CD4-positive, alpha-beta T cell treated with Interferon gamma for 1 hour (primary cell): ENCODE measurements around the gene PSMB3.
"Not testable (repeated sequence)": the region's sequence is repeated elsewhere in the genome, so short reads cannot be mapped to it uniquely, and the experiment has no call there.

Experiments used
- DNase-seq: peaks from one replicate; pipeline ENCODE4 v3.0.0-alpha.2; 2020

The PSMB3 gene

DNA sequence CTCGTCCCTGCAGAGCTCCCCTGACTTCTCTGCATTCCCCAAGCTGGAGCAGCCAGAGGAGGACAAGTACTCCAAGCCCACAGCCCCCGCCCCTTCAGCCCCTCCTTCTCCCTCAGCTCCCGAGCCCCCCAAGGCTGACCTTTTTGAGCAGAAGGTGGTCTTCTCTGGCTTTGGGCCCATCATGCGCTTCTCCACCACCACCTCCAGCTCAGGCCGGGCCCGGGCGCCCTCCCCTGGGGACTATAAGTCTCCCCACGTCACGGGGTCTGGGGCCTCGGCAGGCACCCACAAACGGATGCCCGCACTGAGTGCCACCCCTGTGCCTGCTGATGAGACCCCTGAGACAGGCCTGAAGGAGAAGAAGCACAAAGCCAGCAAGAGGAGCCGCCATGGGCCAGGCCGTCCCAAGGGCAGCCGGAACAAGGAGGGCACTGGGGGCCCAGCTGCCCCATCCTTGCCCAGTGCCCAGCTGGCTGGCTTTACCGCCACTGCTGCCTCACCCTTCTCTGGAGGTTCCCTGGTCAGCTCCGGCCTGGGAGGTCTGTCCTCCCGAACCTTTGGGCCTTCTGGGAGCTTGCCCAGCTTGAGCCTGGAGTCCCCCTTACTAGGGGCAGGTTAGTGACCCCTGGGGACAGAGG is 36.1 kb upstream of the PSMB3 start:
- DNase-seq: no peak

DNA sequence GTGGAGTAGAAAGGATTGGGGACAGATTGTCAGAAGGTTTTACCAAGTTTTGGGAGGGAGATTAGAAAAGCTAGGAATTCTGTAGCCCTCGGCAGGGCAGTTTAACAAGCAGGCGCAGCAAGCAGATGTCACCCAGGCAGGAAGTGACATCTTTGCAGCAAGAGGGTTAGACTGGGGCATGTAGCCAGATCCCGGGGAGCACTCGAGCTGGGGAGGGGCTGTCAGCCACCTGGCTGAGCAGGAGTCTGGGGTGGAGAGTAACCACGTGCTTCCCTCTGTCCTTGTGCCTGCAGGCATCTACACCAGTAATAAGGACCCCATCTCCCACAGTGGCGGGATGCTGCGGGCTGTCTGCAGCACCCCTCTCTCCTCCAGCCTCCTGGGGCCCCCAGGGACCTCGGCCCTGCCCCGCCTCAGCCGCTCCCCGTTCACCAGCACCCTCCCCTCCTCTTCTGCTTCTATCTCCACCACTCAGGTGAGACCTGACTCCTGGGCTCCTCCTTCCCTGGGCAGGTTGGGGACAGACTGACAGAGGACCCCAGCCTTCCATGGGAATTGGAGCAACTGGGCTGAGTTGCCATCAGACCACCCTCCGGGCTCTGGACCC is 35.3 kb upstream of the PSMB3 start:
- DNase-seq: no peak

DNA sequence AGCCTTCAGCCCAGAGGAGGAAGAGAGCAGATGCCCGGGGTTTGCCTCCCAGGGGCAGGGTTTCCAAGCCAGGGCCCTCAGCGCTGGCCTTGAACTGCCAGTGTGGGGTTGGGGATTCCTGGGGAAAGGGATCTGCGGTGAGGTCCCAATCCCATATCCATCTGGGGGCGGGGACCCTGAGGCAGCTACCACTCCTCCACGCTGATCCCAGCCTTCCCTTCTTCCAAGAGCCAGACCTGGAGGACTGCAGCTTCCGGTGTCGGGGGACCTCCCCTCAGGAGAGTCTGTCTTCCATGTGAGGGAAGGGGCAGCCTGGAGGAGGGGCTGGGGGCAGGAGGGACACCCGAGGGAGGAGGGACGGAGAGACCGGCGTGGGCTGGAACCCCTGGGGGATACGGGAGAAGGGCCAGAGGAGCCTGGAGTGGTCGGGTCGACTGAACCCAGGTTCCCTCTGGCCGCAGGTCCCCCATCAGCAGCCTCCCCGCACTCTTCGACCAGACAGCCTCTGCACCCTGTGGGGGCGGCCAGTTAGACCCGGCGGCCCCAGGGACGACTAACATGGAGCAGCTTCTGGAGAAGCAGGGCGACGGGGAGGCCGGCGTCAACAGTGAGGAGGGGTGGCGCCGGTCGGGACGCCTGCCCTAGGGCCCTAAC is 33.1 kb upstream of the PSMB3 start:
- DNase-seq: no peak

DNA sequence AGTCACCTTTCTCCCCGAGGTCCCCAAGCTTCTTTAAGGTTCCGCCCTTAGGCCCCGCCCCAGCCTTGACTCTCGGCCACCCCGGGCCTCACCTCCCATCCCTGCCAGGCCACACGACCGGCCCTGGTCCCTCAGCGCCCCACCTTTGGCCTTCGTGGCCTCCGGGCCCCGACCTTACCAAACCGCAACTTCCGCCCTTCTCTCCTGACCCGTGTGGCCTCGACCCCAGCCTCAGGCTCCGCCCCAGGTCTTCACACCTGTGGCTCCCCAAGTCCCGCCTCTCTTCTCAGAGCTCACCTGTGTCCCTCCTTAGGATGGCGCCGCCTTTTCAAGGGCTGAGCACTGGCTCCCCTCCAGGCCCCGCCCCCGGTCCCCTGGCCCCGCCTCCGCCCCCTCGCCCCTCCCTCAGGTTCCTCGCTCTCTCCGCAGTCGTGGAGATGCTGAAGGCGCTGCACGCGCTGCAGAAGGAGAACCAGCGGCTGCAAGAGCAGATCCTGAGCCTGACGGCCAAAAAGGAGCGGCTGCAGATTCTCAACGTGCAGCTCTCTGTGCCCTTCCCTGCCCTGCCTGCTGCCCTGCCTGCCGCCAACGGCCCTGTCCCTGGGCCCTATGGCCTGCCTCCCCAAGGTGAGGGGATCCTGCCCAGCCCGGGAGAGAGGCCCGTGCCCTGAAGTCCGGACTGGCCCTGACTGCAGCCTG is 32.4 kb upstream of the PSMB3 start:
- no peak for DNase-seq

DNA sequence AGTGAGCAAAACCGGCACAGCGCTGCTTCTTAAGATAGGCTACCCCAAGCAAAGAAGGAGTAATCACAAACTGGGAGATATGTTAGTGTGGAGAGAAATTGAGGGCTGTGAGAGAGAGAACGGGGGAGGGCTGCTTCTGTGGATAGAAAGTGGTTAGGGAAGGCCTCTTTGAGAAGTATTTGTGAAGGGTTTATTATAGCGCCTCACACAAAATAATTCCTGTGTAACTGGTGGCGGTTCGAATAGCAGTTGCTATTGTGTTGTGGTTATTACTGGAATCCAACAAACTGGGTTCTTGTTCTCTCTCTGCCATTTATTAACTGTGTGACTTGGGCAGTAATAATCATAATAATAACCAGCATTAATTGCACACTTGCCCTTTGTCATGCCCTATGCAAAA is 31.6 kb upstream of the PSMB3 start:
- DNase-seq: no peak

DNA sequence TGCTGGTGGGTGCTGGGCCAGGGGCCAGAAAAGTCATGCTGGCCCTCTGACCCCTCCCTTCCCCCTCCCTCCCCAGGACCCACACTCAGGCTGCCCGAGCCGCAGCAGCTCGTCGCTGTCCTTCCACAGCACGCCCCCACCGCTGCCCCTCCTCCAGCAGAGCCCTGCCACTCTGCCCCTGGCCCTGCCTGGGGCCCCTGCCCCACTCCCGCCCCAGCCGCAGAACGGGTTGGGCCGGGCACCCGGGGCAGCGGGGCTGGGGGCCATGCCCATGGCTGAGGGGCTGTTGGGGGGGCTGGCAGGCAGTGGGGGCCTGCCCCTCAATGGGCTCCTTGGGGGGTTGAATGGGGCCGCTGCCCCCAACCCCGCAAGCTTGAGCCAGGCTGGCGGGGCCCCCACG is 30.7 kb upstream of the PSMB3 start:
- DNase-seq: no peak

DNA sequence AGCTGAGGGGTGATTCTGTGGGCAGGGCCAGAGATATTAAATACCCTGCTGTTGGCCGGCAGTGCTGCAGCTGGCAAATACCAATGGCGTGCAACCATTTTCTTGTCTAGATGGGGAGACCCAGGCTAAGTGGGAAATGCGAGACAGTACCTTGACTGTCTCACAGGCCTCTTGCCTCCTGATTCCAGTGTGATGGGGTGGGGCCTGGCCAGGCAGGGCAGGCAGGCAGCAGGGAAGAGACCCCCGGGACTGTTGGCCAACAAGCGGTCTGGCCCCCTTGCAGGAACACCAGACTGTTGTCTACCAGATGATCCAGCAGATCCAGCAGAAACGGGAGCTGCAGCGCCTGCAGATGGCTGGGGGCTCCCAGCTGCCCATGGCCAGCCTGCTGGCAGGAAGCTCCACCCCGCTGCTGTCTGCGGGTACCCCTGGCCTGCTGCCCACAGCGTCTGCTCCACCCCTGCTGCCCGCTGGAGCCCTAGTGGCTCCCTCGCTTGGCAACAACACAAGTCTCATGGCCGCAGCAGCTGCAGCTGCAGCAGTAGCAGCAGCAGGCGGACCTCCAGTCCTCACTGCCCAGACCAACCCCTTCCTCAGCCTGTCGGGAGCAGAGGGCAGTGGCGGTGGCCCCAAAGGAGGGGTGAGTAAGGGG is 28.1 kb upstream of the PSMB3 start:
- no peak for DNase-seq

DNA sequence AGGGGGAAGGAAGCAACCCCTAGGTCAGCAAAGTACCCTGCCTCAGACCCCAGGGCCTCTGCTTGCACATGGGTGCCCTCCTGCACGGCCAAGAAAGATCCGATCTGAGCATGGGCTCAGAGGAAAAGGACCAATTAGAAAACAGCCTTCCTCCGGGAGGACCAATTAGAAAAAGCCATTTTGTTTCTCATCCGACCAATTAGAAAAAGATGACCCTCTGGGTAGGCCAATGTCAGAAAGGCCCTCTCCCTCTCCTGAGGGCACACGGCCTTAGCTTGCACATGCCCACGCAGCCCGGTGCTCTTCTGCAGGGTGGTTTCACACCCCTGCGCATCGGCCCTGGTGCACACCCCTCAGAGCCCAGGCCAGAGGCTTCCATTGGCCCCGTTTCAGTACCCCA is 27.5 kb upstream of the PSMB3 start:
- DNase-seq: no peak

DNA sequence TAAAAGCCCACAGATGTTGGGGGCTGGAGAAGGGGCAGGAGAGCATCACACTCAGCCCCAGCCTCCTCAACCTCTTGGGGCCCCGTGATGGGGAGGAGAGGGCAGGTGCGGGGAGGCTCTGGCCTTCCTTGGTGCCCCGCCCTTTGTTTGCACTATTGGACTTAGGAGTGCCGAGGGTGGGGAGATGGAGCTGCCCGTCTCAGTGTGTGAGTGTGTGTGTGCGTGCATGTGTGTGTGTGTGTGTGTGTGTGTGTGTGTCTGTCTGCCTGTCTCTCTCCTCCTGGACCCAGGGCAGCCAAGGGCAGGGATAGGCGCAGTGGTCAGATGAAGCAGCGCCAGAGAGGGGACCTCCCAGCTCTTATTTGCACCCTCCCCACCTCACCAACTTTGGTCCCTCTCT is 26.4 kb upstream of the PSMB3 start:
- DNase-seq: not testable (repeated sequence)

DNA sequence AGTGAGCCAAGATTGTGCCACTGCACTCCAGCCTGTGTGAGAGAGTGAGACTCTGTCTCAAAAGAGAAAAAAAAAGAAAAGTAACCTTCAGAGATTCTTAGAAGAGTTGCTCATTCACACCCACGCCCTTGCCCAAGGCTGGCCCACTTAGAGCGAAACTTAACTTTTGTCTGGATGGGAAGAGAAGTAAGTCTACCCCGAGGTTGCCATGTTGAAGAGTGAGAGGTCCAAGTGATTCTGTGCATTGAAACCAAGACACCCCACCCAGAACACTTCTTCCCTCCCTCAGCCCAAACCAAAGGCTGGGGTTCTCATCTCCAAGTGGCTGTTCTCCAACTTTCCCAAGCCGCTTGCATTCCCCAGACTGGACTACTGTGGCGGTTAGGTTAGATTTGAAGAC is 24.8 kb upstream of the PSMB3 start:
- peak; percentile 49 for DNase-seq

DNA sequence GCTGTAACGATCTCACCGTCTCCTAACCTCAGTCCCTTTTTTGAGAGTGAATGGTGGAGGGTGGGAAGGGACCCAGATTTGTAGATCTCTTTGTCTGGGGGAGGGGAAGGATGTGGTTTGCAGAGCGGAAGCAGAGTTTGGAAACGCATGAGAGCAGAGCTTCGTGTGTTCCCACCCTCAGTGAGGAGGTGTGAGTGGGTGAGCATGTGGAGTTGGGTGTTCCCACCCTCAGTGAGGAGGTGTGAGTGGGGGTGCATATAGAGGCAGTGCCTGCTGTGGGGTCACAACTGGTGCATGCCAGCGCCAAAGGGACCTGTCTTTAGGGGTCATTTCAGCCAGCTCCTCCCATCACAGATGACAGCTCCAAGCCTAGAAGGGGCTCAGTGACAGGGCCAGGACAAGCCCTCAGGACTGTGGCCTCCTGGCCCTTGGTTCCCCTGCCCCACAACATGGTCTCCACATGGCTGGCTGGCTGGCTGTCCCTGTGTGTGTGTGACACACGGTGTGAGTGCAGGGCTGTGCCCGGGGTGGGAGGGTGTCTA is 24.2 kb upstream of the PSMB3 start:
- peak; percentile 79 for DNase-seq

DNA sequence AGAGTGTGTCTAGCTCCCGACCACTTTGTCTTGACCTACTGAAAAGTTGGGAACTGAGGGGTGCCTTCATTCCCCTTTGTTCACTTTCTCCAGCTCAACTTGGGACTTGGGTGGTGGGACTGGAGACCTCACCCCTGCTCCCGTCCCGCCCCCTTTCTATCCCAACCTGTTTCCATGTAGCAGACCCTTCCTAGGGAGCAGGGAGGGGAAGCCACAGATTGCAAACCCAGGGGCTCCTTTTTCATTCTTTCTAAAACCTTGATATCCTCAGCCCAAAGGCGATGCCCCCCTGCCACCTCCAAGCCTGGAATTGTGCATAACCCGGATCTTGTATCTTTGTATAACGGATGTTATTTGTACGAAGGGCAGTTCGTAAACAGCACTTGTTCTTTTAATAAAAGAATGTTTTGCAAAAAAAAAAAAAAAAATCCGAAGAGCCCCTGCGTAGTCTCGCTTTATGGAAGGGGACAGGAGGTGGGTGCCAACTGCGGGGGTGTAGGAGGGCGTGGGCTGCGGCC is 23.1 kb upstream of the PSMB3 start:
- no peak for DNase-seq

DNA sequence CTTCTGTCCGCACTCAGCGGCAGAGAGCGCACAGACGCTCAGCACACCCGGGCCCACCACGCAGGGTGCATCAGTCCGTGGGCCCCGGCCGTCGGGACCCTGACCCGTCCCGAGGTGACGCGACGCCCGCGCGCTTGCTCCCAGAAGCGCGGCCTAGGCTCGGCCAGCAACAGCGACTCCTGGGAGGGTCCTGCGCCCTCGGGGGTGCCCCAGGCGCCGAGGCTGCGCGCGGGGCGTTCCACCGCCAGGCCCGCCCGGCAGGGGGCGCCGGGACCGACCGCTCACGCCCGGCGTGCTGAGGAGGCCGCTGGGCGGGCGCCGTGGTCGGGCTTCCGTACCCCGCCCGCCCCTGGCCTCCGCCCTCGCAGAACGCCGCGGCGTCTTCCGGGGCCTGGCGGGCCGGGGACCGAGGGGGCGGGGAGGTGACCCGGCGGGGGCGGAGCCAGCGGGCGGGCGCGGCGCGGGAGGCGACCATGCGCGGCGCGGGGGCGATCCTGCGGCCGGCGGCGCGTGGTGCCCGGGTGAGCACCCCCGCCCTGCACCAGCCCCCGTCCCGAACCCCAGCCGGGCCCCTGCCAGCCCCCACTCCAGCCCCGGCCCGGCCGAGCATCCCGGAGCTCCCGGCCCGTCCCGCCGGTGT is 22.5 kb upstream of the PSMB3 start, which contains the start of gene CISD3:
Gene CISD3, plus strand, starts transcription at position 456 of the 640 bp plus-strand sequence. Its CDS starts 18 bp downstream, at position 474.
- DNase-seq: peak; percentile 89

DNA sequence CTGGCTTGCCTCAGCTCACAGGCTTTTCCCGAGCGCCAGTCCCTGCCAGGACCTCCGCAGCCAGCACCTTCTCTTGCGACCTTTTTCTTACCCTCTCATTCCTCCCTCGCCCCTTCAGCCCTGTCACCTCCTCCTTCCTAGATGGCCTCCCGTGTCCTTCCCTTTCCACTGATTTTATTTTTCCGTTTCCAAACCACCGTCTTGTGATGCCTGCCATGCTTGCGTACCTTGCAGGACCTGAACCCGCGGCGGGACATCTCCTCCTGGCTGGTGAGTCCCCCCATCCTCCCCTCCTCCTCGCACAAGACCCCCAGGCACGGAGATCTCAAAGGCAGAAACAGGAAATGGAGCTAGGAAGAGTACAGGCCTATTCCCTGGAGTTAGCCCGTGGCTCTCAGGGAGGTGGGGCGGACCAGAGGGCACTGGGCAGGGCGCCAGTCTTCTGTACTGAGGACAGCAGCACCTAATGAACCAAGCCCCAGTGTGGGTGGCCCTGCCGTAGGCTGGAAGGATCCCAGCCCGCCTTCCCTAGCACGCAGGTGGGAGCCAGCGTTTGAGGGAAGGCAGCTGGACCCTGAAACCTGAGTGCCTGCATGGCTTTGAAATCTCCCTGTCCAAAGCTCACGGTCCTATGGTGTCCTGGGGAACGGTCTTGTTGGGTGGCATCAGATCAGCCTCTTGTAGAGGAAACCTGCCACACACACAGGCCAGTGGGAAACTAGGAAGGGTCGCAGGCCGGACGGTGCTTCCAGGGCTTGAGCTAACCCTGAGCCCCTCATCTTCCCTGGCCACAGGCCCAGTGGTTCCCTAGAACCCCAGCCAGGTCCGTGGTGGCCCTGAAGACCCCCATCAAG is 21.8 kb upstream of the PSMB3 start:
- no peak for DNase-seq

DNA sequence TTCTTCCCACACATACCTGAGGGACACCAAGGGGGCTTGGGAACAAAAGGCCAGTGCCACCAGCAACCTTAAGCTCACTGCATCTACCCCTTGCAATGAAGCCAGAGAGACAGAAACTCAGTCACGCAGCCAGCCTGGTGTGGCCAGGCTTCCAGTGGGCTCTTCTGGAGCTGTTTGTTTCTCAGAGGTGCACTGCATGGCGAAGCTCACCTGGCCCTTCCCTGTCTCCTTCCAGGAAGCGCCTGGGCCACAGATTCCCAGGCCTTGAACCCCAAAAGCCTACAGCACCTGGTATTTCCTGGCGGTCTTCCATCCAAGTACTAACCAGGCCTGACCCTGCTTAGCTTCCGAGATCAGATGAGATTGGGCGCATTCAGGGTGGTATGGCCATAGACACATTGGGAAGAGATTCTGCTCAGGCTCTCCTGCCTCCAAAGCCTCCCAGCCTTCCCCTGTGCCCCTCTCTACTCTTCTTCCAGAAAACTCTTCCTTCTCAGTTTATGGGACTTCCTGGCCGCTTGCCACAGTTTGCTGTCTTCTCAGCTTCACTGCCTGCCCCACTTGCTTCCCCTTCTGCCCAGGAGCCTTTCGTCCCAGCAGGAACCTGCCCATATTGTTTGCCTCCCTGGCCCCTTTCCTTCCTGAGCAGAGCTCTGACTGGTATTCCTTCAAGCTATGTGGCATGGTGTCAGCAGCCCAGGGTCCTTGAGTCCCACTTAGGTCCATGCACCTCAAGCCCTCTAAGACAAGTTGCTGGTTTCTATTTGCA is 20.8 kb upstream of the PSMB3 start:
- no peak for DNase-seq

DNA sequence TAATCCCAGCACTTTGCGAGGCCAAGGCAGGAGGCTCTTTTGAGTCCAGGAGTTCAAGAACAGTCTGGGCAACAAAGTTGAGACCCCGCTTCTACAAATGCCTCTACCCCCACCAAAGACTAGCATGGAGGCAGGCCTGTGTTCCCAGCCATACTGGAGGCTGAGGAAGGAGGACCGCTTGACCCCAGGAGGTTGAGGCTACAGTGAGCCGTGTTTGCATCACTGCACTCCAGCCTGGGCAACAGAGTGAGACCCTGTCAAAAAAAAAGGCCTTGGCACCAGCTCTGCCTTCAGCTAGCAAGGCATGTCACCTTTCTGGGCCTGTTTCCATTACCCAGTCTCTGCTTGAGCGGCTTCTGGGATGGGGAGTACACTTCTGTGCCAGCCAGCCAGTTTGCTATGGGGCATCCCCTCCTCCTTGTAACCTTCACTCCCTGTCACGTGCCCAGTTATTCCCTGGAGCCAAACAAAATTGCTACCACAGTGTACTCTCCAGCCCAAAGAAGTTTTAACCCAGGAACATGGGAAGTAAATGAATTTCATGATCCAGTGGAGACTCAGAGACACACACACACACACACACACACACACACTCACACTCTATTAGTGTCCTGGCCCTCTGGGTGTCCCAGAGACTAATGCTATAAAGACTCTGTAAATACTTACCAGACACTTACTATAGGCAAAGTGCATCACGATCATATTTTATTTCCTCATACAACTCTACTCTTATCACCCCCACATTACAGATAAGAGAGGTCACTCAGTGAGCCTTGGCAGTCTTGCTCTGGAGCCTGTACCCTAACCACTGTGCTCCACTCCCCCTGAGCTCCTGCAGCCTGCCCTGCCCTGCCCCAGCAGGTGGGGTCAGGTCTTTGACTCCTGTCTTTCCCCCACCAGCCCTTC is 19.9 kb upstream of the PSMB3 start:
- no peak for DNase-seq

DNA sequence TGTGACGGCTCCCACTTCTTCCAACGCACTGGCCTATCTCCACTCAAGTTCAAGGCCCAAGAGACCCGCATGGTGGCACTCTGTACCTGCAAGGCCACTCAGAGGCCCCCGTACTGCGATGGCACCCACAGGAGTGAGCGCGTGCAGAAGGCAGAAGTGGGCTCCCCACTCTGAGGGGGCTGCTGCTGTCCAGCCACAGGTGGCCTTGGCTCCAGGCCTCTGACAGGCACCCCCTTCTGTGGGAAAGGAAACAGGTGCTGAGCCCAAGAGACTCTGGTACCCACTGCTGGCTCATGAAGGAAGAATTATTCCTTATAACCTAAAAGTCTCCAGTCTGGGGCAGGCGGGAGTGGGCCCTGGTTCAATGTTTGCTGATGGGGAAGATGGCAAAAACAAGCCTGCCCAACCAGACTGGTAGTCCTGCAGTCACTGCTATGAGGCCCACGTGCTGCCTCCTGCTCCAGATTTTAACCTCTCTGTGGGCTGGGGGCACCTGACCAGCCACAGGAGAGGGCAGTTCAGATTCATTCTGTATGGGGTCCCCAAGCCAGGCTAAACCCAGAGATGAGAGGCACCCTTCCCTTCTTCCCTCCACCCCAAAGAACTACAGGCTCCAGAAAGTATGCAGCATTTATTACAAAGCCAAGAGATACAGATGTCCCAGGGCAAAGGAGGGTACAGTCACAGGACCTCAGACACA is 19.1 kb upstream of the PSMB3 start:
- no peak for DNase-seq
